CD14-positive monocyte (primary cell): ENCODE data around the gene BRSK2. TPM values are rescaled to one million over a fixed set of nuclear protein-coding genes. Genes with fewer than 3 reads are reported as not detected.

Source experiments
- DNase-seq, 3 donors: peaks; one replicate each; pipeline ENCODE4 v3.0.0-alpha.2; 2011 to 2022
- H2AFZ ChIP-seq: 2 replicates; pipeline ENCODE4 v1.6.0; 2012; ENCODE audit warnings: mild to moderate bottlenecking, low read depth, low read length, inconsistent platforms; ENCODE audit not compliant: insufficient read depth, poor library complexity, severe bottlenecking
- H3K27ac ChIP-seq, 2 donors: 1 replicate in 1 of 2; 2 replicates in 1 of 2; pipeline ENCODE4 v1.5.1; 2012 to 2013; ENCODE audit warnings: low read length in 2 of 2, control low read depth in 1 of 2, inconsistent platforms in 1 of 2, low read depth in 1 of 2, mild to moderate bottlenecking in 1 of 2
- H3K27me3 ChIP-seq, 2 donors: one replicate each; pipeline versions ENCODE4 v1.6.0 to v1.6.1; 2011 to 2013; ENCODE audit warnings: low read length in 2 of 2; ENCODE audit not compliant: control insufficient read depth in 2 of 2, insufficient read depth in 2 of 2
- H3K36me3 ChIP-seq, 2 donors: replicated peaks in 1 of 2; 1 replicate in 1 of 2; 2 replicates in 1 of 2; pipeline versions ENCODE4 v1.5.1 to v1.6.1; 2012 to 2013; ENCODE audit warnings: low read length in 2 of 2, control low read depth in 1 of 2, inconsistent platforms in 1 of 2, mild to moderate bottlenecking in 1 of 2; ENCODE audit not compliant: insufficient read depth in 2 of 2, control insufficient read depth in 1 of 2
- H3K4me1 ChIP-seq, 2 donors: 1 replicate in 1 of 2; 2 replicates in 1 of 2; pipeline versions ENCODE4 v1.5.1 to v1.6.1; 2012 to 2013; ENCODE audit warnings: low read length in 2 of 2, control low read depth in 1 of 2, inconsistent platforms in 1 of 2, mild to moderate bottlenecking in 1 of 2, moderate library complexity in 1 of 2; ENCODE audit not compliant: insufficient read depth in 2 of 2, control insufficient read depth in 1 of 2
- H3K4me2 ChIP-seq: replicated peaks from 2 replicates; pipeline ENCODE3; 2012; ENCODE audit warnings: low read length, moderate library complexity, mild to moderate bottlenecking; ENCODE audit not compliant: poor library complexity, severe bottlenecking; ENCODE audit errors: extremely low read depth
- H3K4me3 ChIP-seq, 3 experiments: fragments of 200-600 bp in 1 of 3; sonication (generic) in 1 of 3; replicated peaks in 1 of 3; 1 replicate in 2 of 3; 2 replicates in 1 of 3; pipeline ENCODE4 v1.5.1; 2011 to 2013; ENCODE audit warnings: low read length in 3 of 3, mild to moderate bottlenecking in 3 of 3, control low read depth in 2 of 3, low read depth in 2 of 3, inconsistent platforms in 1 of 3, moderate library complexity in 1 of 3
- H3K79me2 ChIP-seq: 2 replicates; pipeline ENCODE4 v1.6.0; 2012; ENCODE audit warnings: mild to moderate bottlenecking, control low read depth, inconsistent platforms, low read length, moderate library complexity; ENCODE audit not compliant: insufficient read depth
- H3K9ac ChIP-seq: 2 replicates; pipeline ENCODE4 v1.6.0; 2017; ENCODE audit warnings: low read length, mild to moderate bottlenecking; ENCODE audit not compliant: insufficient read depth, poor library complexity, severe bottlenecking
- H3K9me3 ChIP-seq, 2 donors: replicated peaks in 1 of 2; 1 replicate in 1 of 2; 2 replicates in 1 of 2; pipeline versions ENCODE4 v1.5.1 to v1.6.1; 2012 to 2013; ENCODE audit warnings: low read length in 2 of 2, control low read depth in 1 of 2; ENCODE audit not compliant: control insufficient read depth in 1 of 2, insufficient read depth in 1 of 2
- H4K20me1 ChIP-seq: 2 replicates; pipeline ENCODE4 v1.6.0; 2012; ENCODE audit warnings: mild to moderate bottlenecking, low read length, control low read depth, moderate library complexity; ENCODE audit not compliant: insufficient read depth
- H3K27ac Mint-ChIP-seq, 7 donors: one replicate each; pipeline ENCODE4 v1.8.0; 2020; ENCODE audit warnings: mild to moderate bottlenecking in 7 of 7, mixed read lengths in 7 of 7, moderate library complexity in 6 of 7, inconsistent platforms in 2 of 7
- H3K27me3 Mint-ChIP-seq, 3 donors: one replicate each; pipeline ENCODE4 v1.8.0; 2021 to 2022; ENCODE audit warnings: low read depth in 3 of 3, mild to moderate bottlenecking in 3 of 3, mixed read lengths in 3 of 3, moderate library complexity in 3 of 3, inconsistent platforms in 1 of 3
- H3K36me3 Mint-ChIP-seq, 2 donors: one replicate each; pipeline ENCODE4 v1.8.0; 2020; ENCODE audit warnings: mixed read lengths in 2 of 2, inconsistent platforms in 1 of 2, mild to moderate bottlenecking in 1 of 2
- H3K4me1 Mint-ChIP-seq: one replicate; pipeline ENCODE4 v1.8.0; 2020; ENCODE audit warnings: mild to moderate bottlenecking, mixed read lengths
- H3K4me3 Mint-ChIP-seq, 2 donors: one replicate each; pipeline ENCODE4 v1.8.0; 2020; ENCODE audit warnings: mild to moderate bottlenecking in 2 of 2, mixed read lengths in 2 of 2, moderate library complexity in 1 of 2
- H3K9me3 Mint-ChIP-seq, 7 donors: one replicate each; pipeline ENCODE4 v1.8.0; 2020 to 2022; ENCODE audit warnings: mixed read lengths in 7 of 7, mild to moderate bottlenecking in 6 of 7, moderate library complexity in 6 of 7, inconsistent platforms in 2 of 7
- WGBS: methylation state at CpG from one replicate; pipeline ENCODE4 v1.1.5; 2013; ENCODE audit warnings: missing lambda C conversion rate; ENCODE audit not compliant: insufficient coverage; 5-methylcytosine and 5-hydroxymethylcytosine counted together
- intact Hi-C, 2 donors: fragments of 100-400 bp; cut with micrococcal nuclease; formaldehyde crosslinking; loops; one replicate each; pipeline versions ENCODE4 v1.15.0 to v1.15.1; 2023
- polyA plus RNA-seq, 3 donors: library from polyadenylated mRNA; depleted of rRNA in 1 of 3; unstranded in 2 of 3; stranded (reverse) in 1 of 3; fragments of 300-500 nt in 2 of 3; fragments of >200 nt in 1 of 3; fragmentation: Illumina TruSeq in 2 of 3; gene quantifications; 1 replicate in 2 of 3; 2 replicates in 1 of 3; pipeline ENCODE4 v1.2.3, GENCODE V29; 2012 to 2021
- TF ChIP-seq, protein P1 (sequence below): fragments of 200-600 bp; IDR thresholded peaks from one replicate; pipeline ENCODE4 v1.8.0; 2022; ENCODE audit warnings: antibody characterized with exemption, mild to moderate bottlenecking

The BRSK2 gene
- polyA plus RNA-seq, 3 donors, result 0.13 TPM; not detected in 2

GRCh38 chr11:1349327-1350041 lies 40.2 kb upstream of the BRSK2 start:
- H3K4me2 ChIP-seq, result no peak overlapping the region
- H3K9me3 Mint-ChIP-seq, result peaks cover 0 to 3% (median 0%) of the 10 kb centered on the region in 7 donors
- H3K36me3 ChIP-seq, result no peaks in the 10 kb centered on the region
- H3K27ac Mint-ChIP-seq, result no peak overlapping the region
- no peak overlapping the region for H3K4me3 ChIP-seq
- no peak overlapping the region for H3K9ac ChIP-seq
- no peaks in the 10 kb centered on the region for H3K4me1 ChIP-seq
- no peaks in the 10 kb centered on the region for H3K79me2 ChIP-seq
- no peaks in the 10 kb centered on the region for H4K20me1 ChIP-seq
- WGBS, result 89% methylated on average over 24 of the region's 29 CpGs
- no peak overlapping the region for H3K4me3 Mint-ChIP-seq
- no peak for DNase-seq
- no peaks in the 10 kb centered on the region for H3K36me3 Mint-ChIP-seq
- H3K27ac ChIP-seq, result no peak overlapping the region
- TF ChIP-seq, protein P1, sequence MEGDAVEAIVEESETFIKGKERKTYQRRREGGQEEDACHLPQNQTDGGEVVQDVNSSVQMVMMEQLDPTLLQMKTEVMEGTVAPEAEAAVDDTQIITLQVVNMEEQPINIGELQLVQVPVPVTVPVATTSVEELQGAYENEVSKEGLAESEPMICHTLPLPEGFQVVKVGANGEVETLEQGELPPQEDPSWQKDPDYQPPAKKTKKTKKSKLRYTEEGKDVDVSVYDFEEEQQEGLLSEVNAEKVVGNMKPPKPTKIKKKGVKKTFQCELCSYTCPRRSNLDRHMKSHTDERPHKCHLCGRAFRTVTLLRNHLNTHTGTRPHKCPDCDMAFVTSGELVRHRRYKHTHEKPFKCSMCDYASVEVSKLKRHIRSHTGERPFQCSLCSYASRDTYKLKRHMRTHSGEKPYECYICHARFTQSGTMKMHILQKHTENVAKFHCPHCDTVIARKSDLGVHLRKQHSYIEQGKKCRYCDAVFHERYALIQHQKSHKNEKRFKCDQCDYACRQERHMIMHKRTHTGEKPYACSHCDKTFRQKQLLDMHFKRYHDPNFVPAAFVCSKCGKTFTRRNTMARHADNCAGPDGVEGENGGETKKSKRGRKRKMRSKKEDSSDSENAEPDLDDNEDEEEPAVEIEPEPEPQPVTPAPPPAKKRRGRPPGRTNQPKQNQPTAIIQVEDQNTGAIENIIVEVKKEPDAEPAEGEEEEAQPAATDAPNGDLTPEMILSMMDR, result no peak
- intact Hi-C loops, result no loop called here
- H2AFZ ChIP-seq, result no peak overlapping the region
- peaks cover 4% of the 10 kb centered on the region for H3K4me1 Mint-ChIP-seq
- peaks cover 9 to 17% (median 14%) of the 10 kb centered on the region in 3 donors for H3K27me3 Mint-ChIP-seq
- no peaks in the 10 kb centered on the region for H3K27me3 ChIP-seq
- no peaks in the 10 kb centered on the region for H3K9me3 ChIP-seq

- H3K4me3 Mint-ChIP-seq, result no peak overlapping the region
- Histone ChIP-seq H3K4me1 (no peaks in the 10 kb centered on the region), H4K20me1 (no peaks in the 10 kb centered on the region), H3K27ac (no peak overlapping the region), H3K4me3 (no peak overlapping the region), H3K4me2 (no peak overlapping the region), H3K79me2 (no peaks in the 10 kb centered on the region), H3K9me3 (no peaks in the 10 kb centered on the region), H3K27me3 (no peaks in the 10 kb centered on the region), H3K9ac (no peak overlapping the region), H2AFZ (no peak overlapping the region), H3K36me3 (no peaks in the 10 kb centered on the region)
- H3K27ac Mint-ChIP-seq, result peak overlapping the region in 1 of 7 donors; percentile 31
- H3K27me3 Mint-ChIP-seq, result peaks cover 6 to 15% (median 12%) of the 10 kb centered on the region in 3 donors
- TF ChIP-seq, protein P1, result no peak
- WGBS, result 83% methylated on average over 21 of the region's 22 CpGs
- no peaks in the 10 kb centered on the region for H3K36me3 Mint-ChIP-seq
- intact Hi-C loops, result no loop called here
- peaks cover 4% of the 10 kb centered on the region for H3K4me1 Mint-ChIP-seq
- no peak for DNase-seq
- H3K9me3 Mint-ChIP-seq, result peaks cover 0 to 3% (median 0%) of the 10 kb centered on the region in 7 donors
Observed at GRCh38 chr11:1350086-1350725, 39.5 kb upstream of the BRSK2 start.
